Measurements from ENCODE around the gene WDR76. TPM values are rescaled to one million over a fixed set of nuclear protein-coding genes. Genes with fewer than 3 reads are reported as not detected.
A peak's percentile ranks its signal among the peaks of the same experiment; 100 is the strongest.
"Not testable (repeated sequence)": the region's sequence is repeated elsewhere in the genome, so short reads cannot be mapped to it uniquely, and the experiment has no call there.

The WDR76 gene
- polyA plus RNA-seq, 1 of the 3 experiments (the other 2 are of a cell fraction) = 1.8 TPM

- TF ChIP-seq POLR2AphosphoS5 (IDR thresholded peaks at IDR 0.05; ENCODE audit: low read depth, low read length) (peak; percentile 98), EP300 (IDR thresholded peaks at IDR 0.05; ENCODE audit: borderline replicate concordance in 1 of 2, low read depth in 1 of 2, low read length in 1 of 2) (peak in 1 of 2 experiments; percentile 31; a peak in 1 of 4 replicates), MAX (IDR thresholded peaks at IDR 0.05; ENCODE audit: low read depth) (peak; percentile 98), NRF1 (IDR thresholded peaks at IDR 0.05; ENCODE audit: low read depth, low read length) (peak; percentile 78), TAF1 (IDR thresholded peaks at IDR 0.05; ENCODE audit: borderline replicate concordance, low read depth, low read length) (peak; percentile 90), EZH2phosphoT487 (IDR thresholded peaks at IDR 0.05; ENCODE audit: borderline replicate concordance, low read depth) (no peak), RCOR1 (IDR thresholded peaks at IDR 0.05; ENCODE audit: low read length) (no peak; the same call in none of the 2 replicates), CHD2 (IDR thresholded peaks at IDR 0.05; ENCODE audit: low read length, partially characterized antibody) (peak; percentile 65), CTCF (IDR thresholded peaks at IDR 0.05) (no peak), FOXM1 (IDR thresholded peaks at IDR 0.05; ENCODE audit: low read depth) (no peak), FOSL2 (IDR thresholded peaks at IDR 0.05; ENCODE audit: borderline replicate concordance, low read depth) (0 out of 2 replicates have a peak, but pooled peaks have one; percentile 15), ZBTB33 (IDR thresholded peaks at IDR 0.05; ENCODE audit: borderline replicate concordance, low read depth) (no peak), FOXJ3 (CRISPR knock-in tag; IDR thresholded peaks at IDR 0.05) (no peak), RAD21 (IDR thresholded peaks at IDR 0.05; ENCODE audit: low read length) (no peak), YY1 (IDR thresholded peaks at IDR 0.05; ENCODE audit: low read depth) (peak; percentile 58; the same call in 1 of the 2 replicates), GATA2 (CRISPR knock-in tag; IDR thresholded peaks at IDR 0.05) (no peak), TEAD4 (IDR thresholded peaks at IDR 0.05; ENCODE audit: borderline replicate concordance, insufficient read depth) (no peak), NFIC (IDR thresholded peaks at IDR 0.05; ENCODE audit: borderline replicate concordance) (no peak), TCF12 (IDR thresholded peaks at IDR 0.05) (peak; percentile 59), SMC3 (IDR thresholded peaks at IDR 0.05; ENCODE audit: low read depth, low read length) (no peak), USF2 (IDR thresholded peaks at IDR 0.05; ENCODE audit: borderline replicate concordance, low read depth, low read length) (no peak; the same call in 1 of the 2 replicates)
These were observed 2.2 kb upstream of the WDR76 start, which contains the start of gene MFAP1 (continued) for GRCh38 chr15:43824302-43825246.

- not testable (repeated sequence) for H3K9me3 ChIP-seq; H3K36me3 ChIP-seq (replicated peaks in 1 of 2; ENCODE audit: control insufficient read depth in 1 of 2, insufficient read depth in 2 of 2, low read length in 1 of 2); H4K20me1 ChIP-seq (ENCODE audit: insufficient read depth); H3K4me3 ChIP-seq (ENCODE audit: low read depth in 2 of 2, low read length in 1 of 2); H3K9ac ChIP-seq; H3K27me3 ChIP-seq (ENCODE audit: insufficient read depth); H3K4me2 ChIP-seq; H3K9me2 ChIP-seq; DNase-seq
- peak overlapping the region; percentile 69 for H2AFZ ChIP-seq (ENCODE audit: low read depth)
- peak overlapping the region in 1 of 2 experiments; percentile 97; a peak in 1 of 4 replicates for H3K27ac ChIP-seq (ENCODE audit: low read depth in 2 of 2, low read length in 1 of 2)
- peaks cover 9 to 10% of the 10 kb centered on the region in 2 experiments; a peak in 3 of 4 replicates for H3K4me1 ChIP-seq (ENCODE audit: control insufficient read depth in 1 of 2, insufficient read depth in 2 of 2, low read depth in 1 of 2, low read length in 1 of 2)
- peaks cover 76% of the 10 kb centered on the region for H3K79me2 ChIP-seq (ENCODE audit: insufficient read depth)
- 95% methylated on average over 11 of the region's 11 CpGs for WGBS (ENCODE audit: low lambda C conversion rate)
- ChIA-PET POLR2A (interaction anchor here (1.0 to 1.2 kb wide), 2 partner anchors 28 to 904 kb away, joined by 4 read pairs; no protein-coding TSS in a partner anchor), CTCF (interaction anchor here (1.0 kb wide), 1 partner anchor 47 kb away, joined by 6 read pairs; no protein-coding TSS in a partner anchor)
- H3F3A ChIP-seq (replicated peaks; ENCODE audit: insufficient read depth) = peaks cover 23% of the 10 kb centered on the region
These were observed 1.5 kb upstream of the WDR76 start for GRCh38 chr15:43825305-43825704.

Data from SK-N-SH (cell line).